IPS-20b (cell line): ENCODE measurements around the gene ZNF134.

Experiments
- H3K27ac ChIP-seq: one replicate; pipeline ENCODE4 v1.5.1; 2013; ENCODE audit warnings: low read length
- H3K27me3 ChIP-seq: 2 replicates; pipeline ENCODE4 v1.6.1; 2013; ENCODE audit warnings: mild to moderate bottlenecking, low read length, inconsistent platforms; ENCODE audit not compliant: insufficient read depth
- H3K36me3 ChIP-seq: 2 replicates; pipeline ENCODE4 v1.6.1; 2013; ENCODE audit warnings: low read depth, mild to moderate bottlenecking, inconsistent platforms, low read length, moderate library complexity; ENCODE audit not compliant: insufficient read depth
- H3K4me1 ChIP-seq: 2 replicates; pipeline ENCODE4 v1.6.1; 2013; ENCODE audit warnings: mild to moderate bottlenecking, control low read depth, inconsistent platforms, low read length, moderate library complexity; ENCODE audit not compliant: insufficient read depth
- H3K4me3 ChIP-seq: 2 replicates; pipeline ENCODE4 v1.5.1; 2013; ENCODE audit warnings: mild to moderate bottlenecking, low read length, inconsistent platforms
- H3K9ac ChIP-seq: 2 replicates; pipeline ENCODE4 v1.6.1; 2013; ENCODE audit warnings: low read depth, mild to moderate bottlenecking, inconsistent platforms, low read length, moderate library complexity
- H3K9me3 ChIP-seq: 2 replicates; pipeline ENCODE4 v1.6.1; 2013; ENCODE audit warnings: mild to moderate bottlenecking, low read depth, low read length, inconsistent platforms; ENCODE audit not compliant: insufficient read depth

Gene ZNF134

DNA sequence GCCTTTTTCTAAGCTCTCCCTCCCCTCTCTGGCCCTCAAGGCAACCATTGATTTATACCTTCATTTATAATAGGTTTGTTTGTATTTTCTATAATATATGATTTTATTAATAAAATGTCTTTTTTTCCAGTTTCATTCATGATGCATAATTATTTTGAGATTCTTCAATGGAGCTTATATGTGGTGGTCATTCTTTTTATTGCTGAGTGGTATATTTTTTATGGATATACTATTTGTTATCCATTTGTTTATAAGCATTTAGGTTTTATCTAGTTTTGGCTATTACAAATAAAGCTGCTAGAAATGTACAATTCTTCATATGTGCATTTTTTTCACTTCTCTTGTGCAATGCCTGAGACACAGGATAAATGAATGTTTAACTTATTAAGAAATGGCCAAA lies 29.7 kb downstream of the ZNF134 start:
- peaks cover 37% of the 10 kb centered on the region for H3K36me3 ChIP-seq
- H3K4me1 ChIP-seq: no peaks in the 10 kb centered on the region
- no peak overlapping the region for H3K27ac ChIP-seq
- H3K9me3 ChIP-seq: peaks cover 17% of the 10 kb centered on the region
- H3K9ac ChIP-seq: no peak overlapping the region
- H3K4me3 ChIP-seq: no peak overlapping the region
- H3K27me3 ChIP-seq: no peaks in the 10 kb centered on the region

DNA sequence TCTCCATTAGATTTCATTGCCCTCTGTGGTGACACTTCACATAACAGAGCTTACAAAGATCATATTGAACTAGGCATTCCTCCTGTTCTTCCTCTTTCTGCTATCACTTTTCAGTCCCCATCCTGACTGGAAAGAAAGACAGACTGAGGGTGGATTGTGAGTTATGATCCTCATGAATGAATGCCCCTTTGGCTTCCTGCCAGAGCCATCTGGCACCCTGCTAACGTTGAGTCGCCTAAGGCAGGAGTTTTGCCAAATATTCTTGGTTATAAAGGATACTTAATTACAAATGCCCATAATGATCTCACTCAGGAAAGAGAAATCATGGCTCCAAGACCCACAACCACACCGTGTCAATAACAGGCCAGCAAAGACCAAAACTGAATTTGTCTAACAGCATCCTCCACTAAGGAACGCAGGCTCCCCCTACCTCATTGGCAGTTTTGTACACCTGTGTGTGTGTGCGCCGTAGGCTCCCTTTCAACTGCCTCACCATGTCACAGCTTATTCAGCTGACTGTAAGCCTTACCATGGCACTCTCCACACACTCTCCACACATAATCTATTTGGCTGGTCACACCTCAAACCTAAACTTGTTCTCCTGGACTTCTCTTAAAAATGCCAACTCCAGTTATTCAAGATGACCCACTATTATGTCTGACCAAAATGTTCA lies 34.4 kb downstream of the ZNF134 start:
- Histone ChIP-seq H3K27ac (no peak overlapping the region), H3K4me1 (peaks cover 4% of the 10 kb centered on the region; the same call in 1 of the 2 replicates), H3K9ac (no peak overlapping the region)

DNA sequence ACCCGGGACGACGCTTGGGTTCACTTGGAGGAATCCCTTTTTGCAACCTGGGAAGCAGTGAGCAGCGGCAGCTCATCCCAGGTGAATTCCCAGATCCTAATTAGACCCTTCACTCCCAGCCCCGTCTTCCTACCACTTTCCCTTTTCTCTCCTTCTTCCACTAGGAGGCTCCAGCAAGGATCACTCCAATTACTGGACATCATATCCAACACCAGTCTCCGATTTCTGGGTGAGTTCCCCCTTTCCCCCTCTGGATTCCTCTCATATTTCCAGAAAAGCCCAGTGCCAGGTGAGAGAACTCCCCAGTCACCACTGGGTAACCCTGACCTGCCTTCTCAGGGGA lies 37.6 kb downstream of the ZNF134 start:
- no peaks in the 10 kb centered on the region for H3K27me3 ChIP-seq
- H3K36me3 ChIP-seq: no peaks in the 10 kb centered on the region
- no peaks in the 10 kb centered on the region for H3K9me3 ChIP-seq
- H3K9ac ChIP-seq: no peak overlapping the region
- no peak overlapping the region for H3K4me3 ChIP-seq
- peaks cover 4% of the 10 kb centered on the region; the same call in 1 of the 2 replicates for H3K4me1 ChIP-seq
- H3K27ac ChIP-seq: no peak overlapping the region

More for the DNA sequence above, 34.4 kb downstream of the ZNF134 start:
- no peak overlapping the region for H3K4me3 ChIP-seq
- H3K36me3 ChIP-seq: no peaks in the 10 kb centered on the region; the same call in 1 of the 2 replicates
- H3K9me3 ChIP-seq: no peaks in the 10 kb centered on the region
- H3K27me3 ChIP-seq: no peaks in the 10 kb centered on the region

DNA sequence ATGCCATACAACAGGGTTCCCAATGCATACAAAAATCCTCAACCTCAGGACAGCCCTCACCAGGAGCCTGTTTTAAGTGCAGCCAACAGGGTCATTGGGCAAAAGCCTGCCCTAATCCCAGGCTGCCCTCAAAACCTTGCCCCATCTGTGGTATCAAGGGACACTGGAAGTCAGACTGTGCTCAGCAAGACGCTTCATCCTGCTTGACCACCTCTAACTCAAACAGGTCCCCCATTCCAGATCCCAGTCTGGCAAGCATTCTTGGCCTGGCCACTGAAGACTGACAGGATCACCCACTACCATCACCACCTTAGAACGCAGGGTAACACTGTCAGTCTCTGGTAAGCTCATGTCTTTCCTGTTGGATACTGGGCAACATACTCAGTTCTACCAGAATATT lies 39.6 kb downstream of the ZNF134 start:
- H3K27ac ChIP-seq: no peak overlapping the region
- H3K4me3 ChIP-seq: no peak overlapping the region
- H3K9me3 ChIP-seq: no peaks in the 10 kb centered on the region
- H3K27me3 ChIP-seq: no peaks in the 10 kb centered on the region
- no peaks in the 10 kb centered on the region for H3K36me3 ChIP-seq
- peaks cover 4% of the 10 kb centered on the region; the same call in 1 of the 2 replicates for H3K4me1 ChIP-seq
- no peak overlapping the region for H3K9ac ChIP-seq

DNA sequence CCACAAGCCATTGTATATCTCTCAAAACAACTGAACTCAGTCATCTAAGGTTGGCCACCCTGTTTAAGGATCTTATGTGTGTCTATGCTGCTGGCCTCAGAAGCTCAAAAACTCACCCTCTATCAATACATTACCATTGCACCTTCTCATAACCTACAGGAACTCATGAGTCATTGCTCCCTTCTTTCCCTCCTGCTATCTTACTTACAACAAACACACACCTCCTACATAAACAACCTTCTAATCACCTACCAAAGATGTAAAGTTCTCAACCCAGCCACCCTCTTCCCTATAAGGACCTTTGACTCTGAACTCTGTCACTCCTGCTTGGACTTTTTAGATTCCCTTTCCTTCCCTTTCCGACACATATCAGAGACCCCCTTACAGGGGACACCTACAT lies 41.4 kb downstream of the ZNF134 start:
- Histone ChIP-seq H3K27me3 (peaks cover 17% of the 10 kb centered on the region), H3K9me3 (no peaks in the 10 kb centered on the region), H3K4me1 (peaks cover 4% of the 10 kb centered on the region; the same call in 1 of the 2 replicates), H3K27ac (no peak overlapping the region), H3K9ac (no peak overlapping the region), H3K36me3 (no peaks in the 10 kb centered on the region), H3K4me3 (no peak overlapping the region)

DNA sequence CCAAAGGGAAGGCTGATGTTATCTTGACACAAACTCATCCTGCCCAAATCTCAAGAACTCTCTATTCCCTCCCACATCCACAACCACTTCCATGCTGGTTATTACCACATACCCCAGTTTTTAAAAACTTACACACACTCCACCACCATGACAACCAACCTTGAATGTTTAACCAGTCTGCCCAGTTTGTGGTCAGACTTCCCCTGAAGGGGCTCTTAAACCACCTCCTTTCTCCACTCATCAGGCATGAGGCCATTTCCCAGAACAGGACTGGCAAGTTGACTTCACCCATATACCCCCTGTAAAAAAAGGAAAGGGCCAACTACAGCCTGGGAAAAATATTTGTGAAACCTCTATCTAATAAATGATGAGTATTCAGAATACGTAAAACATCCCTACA lies 42.3 kb downstream of the ZNF134 start:
- Histone ChIP-seq H3K4me1 (peaks cover 2% of the 10 kb centered on the region; the same call in 1 of the 2 replicates), H3K9me3 (no peaks in the 10 kb centered on the region), H3K36me3 (no peaks in the 10 kb centered on the region), H3K27me3 (peaks cover 25% of the 10 kb centered on the region), H3K4me3 (no peak overlapping the region), H3K27ac (no peak overlapping the region), H3K9ac (no peak overlapping the region)

DNA sequence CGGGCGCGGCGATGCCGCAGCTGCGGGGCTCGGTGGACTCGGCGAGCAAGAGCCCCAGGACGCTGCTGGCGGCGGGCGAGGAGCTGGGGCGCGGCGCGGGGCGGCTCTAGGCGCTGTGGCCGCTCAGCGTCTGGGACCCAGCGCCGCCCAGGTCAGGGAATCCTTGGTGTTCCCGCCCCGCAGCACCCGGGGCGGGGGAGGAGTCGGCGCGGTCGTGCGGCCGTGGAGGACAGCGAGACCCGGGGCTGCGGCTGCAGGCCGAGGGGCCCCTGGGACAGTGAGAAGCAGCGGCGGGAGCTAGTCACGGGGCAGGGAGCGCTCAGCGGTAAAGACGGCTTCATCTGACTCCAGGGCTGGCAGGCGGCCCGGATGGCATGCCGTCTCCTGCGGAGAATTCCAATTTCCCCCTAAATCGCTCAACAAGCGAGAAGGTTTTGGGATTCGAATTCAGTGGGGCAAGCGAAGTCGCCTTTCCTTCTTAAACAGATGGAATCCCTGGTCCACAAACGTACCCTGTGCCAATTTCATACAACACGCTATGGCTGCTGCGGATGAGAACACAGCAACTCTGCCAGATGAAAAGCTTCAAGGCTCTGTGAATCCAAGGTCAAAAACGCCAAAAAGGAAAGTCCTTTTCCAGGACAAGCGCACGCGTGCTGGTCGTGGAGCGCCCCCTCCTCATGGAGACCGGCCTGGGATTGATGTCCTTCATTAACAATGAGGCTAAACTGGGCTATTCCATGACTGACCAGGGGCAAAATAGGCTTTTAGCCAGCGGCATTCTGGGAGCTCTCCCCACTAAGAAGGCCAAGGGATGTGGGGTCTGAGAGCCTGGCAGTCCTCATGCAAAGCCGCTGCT lies 50.5 kb downstream of the ZNF134 start:
- Histone ChIP-seq H3K4me1 (no peaks in the 10 kb centered on the region; the same call in 1 of the 2 replicates), H3K9me3 (no peaks in the 10 kb centered on the region), H3K9ac (peak overlapping the region; percentile 71), H3K36me3 (no peaks in the 10 kb centered on the region), H3K27me3 (peaks cover 44% of the 10 kb centered on the region), H3K27ac (no peak overlapping the region), H3K4me3 (peak overlapping the region; percentile 70)

DNA sequence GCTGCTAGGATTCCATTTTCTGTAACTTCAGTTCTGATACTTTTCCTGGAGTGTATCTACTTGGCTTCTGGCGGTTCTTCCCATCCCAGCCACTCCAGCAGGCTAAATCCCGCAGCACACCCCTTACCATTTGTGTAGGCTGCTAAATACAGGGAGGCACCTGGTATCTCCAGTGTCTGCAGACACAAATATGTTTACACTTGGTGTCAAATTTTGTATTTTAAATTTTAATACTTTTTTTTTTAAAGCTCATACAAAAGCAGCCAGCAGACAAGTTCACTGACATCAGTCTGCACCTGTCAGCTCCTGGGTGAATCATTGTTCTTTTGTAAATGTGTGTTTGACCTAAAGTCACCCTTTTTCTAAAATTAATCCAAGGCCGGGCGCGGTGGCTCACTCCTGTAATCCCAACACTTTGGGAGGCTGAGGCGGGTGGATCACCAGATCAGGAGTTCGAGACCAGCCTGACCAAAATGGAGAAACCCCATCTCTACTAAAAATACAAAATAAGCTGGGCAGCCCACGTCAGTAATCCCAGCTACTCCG lies 51.3 kb downstream of the ZNF134 start:
- Histone ChIP-seq H3K9ac (no peak overlapping the region), H3K27me3 (peaks cover 36% of the 10 kb centered on the region), H3K4me3 (peak overlapping the region; percentile 70; the same call in 1 of the 2 replicates), H3K27ac (no peak overlapping the region), H3K36me3 (no peaks in the 10 kb centered on the region), H3K4me1 (no peaks in the 10 kb centered on the region; the same call in 1 of the 2 replicates), H3K9me3 (no peaks in the 10 kb centered on the region)

DNA sequence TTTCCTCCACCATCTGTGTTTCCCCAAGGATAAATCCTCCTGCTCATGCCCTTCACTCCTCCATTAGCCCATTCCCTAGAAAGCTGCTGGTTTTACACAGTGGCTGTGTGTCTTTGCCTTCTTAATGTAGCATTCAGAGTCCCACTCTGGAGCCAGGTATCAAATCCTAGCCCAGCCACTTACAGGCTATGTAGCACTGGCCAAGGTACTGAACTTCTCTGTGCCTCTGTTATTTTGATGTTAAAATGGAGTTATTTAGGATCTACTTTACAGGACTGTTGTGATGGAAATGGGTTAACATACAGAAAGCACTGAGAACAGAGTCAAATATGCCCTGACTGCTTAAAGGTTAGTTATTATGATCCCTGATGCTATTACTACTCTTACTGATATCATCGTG lies 53.2 kb downstream of the ZNF134 start:
- H3K9ac ChIP-seq: no peak overlapping the region
- no peaks in the 10 kb centered on the region; the same call in 1 of the 2 replicates for H3K4me1 ChIP-seq
- peaks cover 38% of the 10 kb centered on the region for H3K27me3 ChIP-seq
- no peak overlapping the region for H3K27ac ChIP-seq
- H3K4me3 ChIP-seq: no peak overlapping the region
- no peaks in the 10 kb centered on the region for H3K9me3 ChIP-seq
- H3K36me3 ChIP-seq: no peaks in the 10 kb centered on the region

DNA sequence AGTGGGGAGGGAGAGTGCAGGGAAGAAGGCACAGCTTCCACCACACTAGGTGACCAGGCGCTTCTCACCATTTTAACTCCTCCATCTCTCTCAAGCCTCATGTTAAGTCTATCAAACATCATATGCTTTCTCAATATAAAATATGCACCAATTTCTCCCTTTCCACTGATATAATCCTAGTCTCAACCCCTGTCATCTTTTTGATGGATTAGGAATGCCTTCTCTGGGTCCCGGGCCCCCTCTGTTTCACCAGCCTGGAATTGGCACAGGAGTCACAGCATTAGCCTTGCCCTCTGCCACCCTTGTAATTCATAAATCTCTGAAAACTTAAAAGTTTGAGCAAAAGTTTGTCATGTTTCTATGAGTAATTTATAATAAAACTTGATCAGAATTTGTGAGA lies 54.6 kb downstream of the ZNF134 start, which contains the start of gene ZSCAN4:
ZSCAN4 (plus strand) TSS at position 301 of the 400 bp plus-strand sequence. CDS start 7,211 bp downstream, outside the sequence.
- Histone ChIP-seq H3K9me3 (no peaks in the 10 kb centered on the region), H3K27ac (no peak within 1 kb of the TSS), H3K4me1 (no peaks in the 10 kb centered on the region; the same call in 1 of the 2 replicates), H3K9ac (no peak within 1 kb of the TSS), H3K4me3 (no peak within 1 kb of the TSS), H3K36me3 (no peaks in the 10 kb centered on the region), H3K27me3 (peaks cover 34% of the 10 kb centered on the region)

DNA sequence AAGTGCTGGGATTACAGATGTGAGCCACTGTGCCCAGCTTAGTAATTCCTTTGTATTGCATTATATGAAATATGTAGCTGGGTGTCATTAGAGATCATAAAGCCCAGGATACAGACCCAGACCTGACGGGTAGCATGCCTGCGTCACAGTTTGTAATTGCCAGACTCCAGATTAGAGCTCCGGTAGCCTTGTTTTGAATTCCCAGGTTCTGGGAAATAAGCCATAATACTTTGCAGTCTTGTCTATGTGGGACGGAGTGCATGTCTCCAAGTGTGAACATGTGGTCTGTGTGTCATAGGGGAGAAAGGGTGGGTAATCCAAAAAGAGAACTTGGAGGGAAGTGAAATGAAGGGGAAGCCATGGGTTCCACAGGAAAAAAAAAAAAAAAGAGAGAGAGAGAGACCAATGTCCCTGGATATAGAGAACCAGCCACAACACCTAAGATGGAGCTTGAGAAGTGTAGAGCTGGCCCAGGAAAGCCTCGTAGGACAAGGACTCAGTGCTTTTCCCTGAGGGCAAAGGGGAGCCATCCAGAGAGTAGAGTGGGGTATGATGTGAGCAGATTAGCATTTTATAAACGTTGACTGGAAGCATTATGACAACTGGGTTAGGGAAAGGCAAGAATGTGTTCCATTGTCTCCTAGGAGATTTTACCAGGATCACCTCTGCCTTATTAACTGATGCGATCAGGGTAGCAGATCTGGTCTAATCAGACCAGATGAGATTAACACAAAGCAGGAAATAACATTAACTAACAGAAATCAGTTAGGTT lies 57.3 kb downstream of the ZNF134 start:
- no peaks in the 10 kb centered on the region for H3K36me3 ChIP-seq
- H3K27me3 ChIP-seq: peaks cover 25% of the 10 kb centered on the region
- H3K9ac ChIP-seq: no peak overlapping the region
- no peaks in the 10 kb centered on the region; the same call in 1 of the 2 replicates for H3K9me3 ChIP-seq
- H3K27ac ChIP-seq: no peak overlapping the region
- no peaks in the 10 kb centered on the region; the same call in 1 of the 2 replicates for H3K4me1 ChIP-seq
- H3K4me3 ChIP-seq: no peak overlapping the region
